ENCODE measurements around the gene TJP2. TPM values are rescaled to one million over a fixed set of nuclear protein-coding genes. Genes with fewer than 3 reads are reported as not detected.

Gene TJP2
- total RNA-seq, 1 experiment from 2014 or later: 155 TPM

GRCh38 chr9:69260161-69260560 lies 86.1 kb downstream of the TJP2 start:
- no peaks in the 10 kb centered on the region for H3K9me3 Mint-ChIP-seq
- peaks cover 15% of the 10 kb centered on the region for H3K4me1 Mint-ChIP-seq
- DNase-seq (ENCODE audit: low spot score) (no peak), ATAC-seq (peak; percentile 35)
- no peak overlapping the region for H3K27ac Mint-ChIP-seq
- H3K36me3 Mint-ChIP-seq: peaks cover 16% of the 10 kb centered on the region
- ChIA-PET POLR2A (no interaction called here), CTCF (interaction anchor here (0.6 to 1.6 kb wide), 5 partner anchors 15 to 346 kb away, joined by 3 to 5 read pairs (median 3); no protein-coding TSS in a partner anchor)
- H3K4me3 Mint-ChIP-seq: no peak overlapping the region
- TF ChIP-seq SMAD4 (CRISPR knock-in tag; IDR thresholded peaks at IDR 0.05) (no peak), JUN (CRISPR knock-in tag; IDR thresholded peaks at IDR 0.05) (no peak), ZMAT4 (CRISPR knock-in tag; IDR thresholded peaks at IDR 0.05) (no peak), FOXK1 (CRISPR knock-in tag; IDR thresholded peaks at IDR 0.05) (no peak), NFATC4 (CRISPR knock-in tag; IDR thresholded peaks at IDR 0.05) (no peak), ATF3 (CRISPR knock-in tag; conservative IDR thresholded peaks at IDR 0.05) (no peak), ZNF219 (CRISPR knock-in tag; IDR thresholded peaks at IDR 0.05; ENCODE audit: borderline replicate concordance) (no peak), CREB1 (CRISPR knock-in tag; IDR thresholded peaks at IDR 0.05) (no peak), ZBTB43 (CRISPR knock-in tag; IDR thresholded peaks at IDR 0.05) (no peak), HMGXB4 (CRISPR knock-in tag; IDR thresholded peaks at IDR 0.05) (no peak), ZNF263 (CRISPR knock-in tag; IDR thresholded peaks at IDR 0.05; ENCODE audit: low read depth) (no peak), E2F1 (CRISPR knock-in tag; IDR thresholded peaks at IDR 0.05) (no peak), ETV6 (CRISPR knock-in tag; IDR thresholded peaks at IDR 0.05) (no peak), CBFB (CRISPR knock-in tag; IDR thresholded peaks at IDR 0.05; ENCODE audit: low read depth) (no peak), NR1H2 (CRISPR knock-in tag; IDR thresholded peaks at IDR 0.05) (no peak), IRF1 (CRISPR knock-in tag; IDR thresholded peaks at IDR 0.05) (no peak), SOX15 (CRISPR knock-in tag; IDR thresholded peaks at IDR 0.05) (no peak), CDX4 (CRISPR knock-in tag; IDR thresholded peaks at IDR 0.05; ENCODE audit: borderline replicate concordance) (no peak)
- no peaks in the 10 kb centered on the region for H3K27me3 Mint-ChIP-seq (ENCODE audit: low read depth)

- ChIA-PET POLR2A (interaction anchor here (0.7 kb wide), 1 partner anchor 109 kb away, joined by 4 read pairs; no protein-coding TSS in a partner anchor), CTCF (interaction anchor here (0.6 to 1.2 kb wide), 8 partner anchors 14 to 1733 kb away, joined by 3 to 6 read pairs (median 3); no protein-coding TSS in a partner anchor)
- DNase-seq (ENCODE audit: low spot score) (no peak), ATAC-seq (peak; percentile 29)
- Mint-ChIP-seq H3K4me3 (no peak overlapping the region), H3K36me3 (peaks cover 8% of the 10 kb centered on the region), H3K27me3 (ENCODE audit: low read depth) (no peaks in the 10 kb centered on the region), H3K27ac (peak overlapping the region; percentile 71), H3K4me1 (peaks cover 26% of the 10 kb centered on the region), H3K9me3 (no peaks in the 10 kb centered on the region)
- no peak for TF ChIP-seq MLX (CRISPR knock-in tag; IDR thresholded peaks at IDR 0.05)
These were observed 87.6 kb downstream of the TJP2 start for GRCh38 chr9:69261636-69262035.
